ENCODE results near the gene CTIF. TPM values are rescaled to one million over a fixed set of nuclear protein-coding genes. Genes with fewer than 3 reads are reported as not detected.

CTIF gene
- polyA plus RNA-seq, 1 of the 3 experiments (the other 2 are of a cell fraction): 47.2 TPM

GRCh38 chr18:48576457-48576771 is 37.6 kb downstream of the CTIF start:
- Histone ChIP-seq H3K4me3 (ENCODE audit: low read depth in 2 of 2, low read length in 1 of 2) (no peak overlapping the region), H3K27me3 (ENCODE audit: insufficient read depth) (no peaks in the 10 kb centered on the region), H3K9me2 (no peaks in the 10 kb centered on the region), H3K36me3 (replicated peaks in 1 of 2; ENCODE audit: control insufficient read depth in 1 of 2, insufficient read depth in 2 of 2, low read length in 1 of 2) (peaks cover 0 to 25% of the 10 kb centered on the region in 2 experiments), H3K4me1 (ENCODE audit: control insufficient read depth in 1 of 2, insufficient read depth in 2 of 2, low read depth in 1 of 2, low read length in 1 of 2) (peaks cover 0 to 44% of the 10 kb centered on the region in 2 experiments; a peak in 1 of 4 replicates), H3K9ac (no peak overlapping the region), H4K20me1 (ENCODE audit: insufficient read depth) (peaks cover 70% of the 10 kb centered on the region), H3K27ac (ENCODE audit: low read depth in 2 of 2, low read length in 1 of 2) (peak overlapping the region in 1 of 2 experiments; percentile 81; a peak in 1 of 4 replicates), H2AFZ (ENCODE audit: low read depth) (no peak overlapping the region), H3F3A (replicated peaks; ENCODE audit: insufficient read depth) (no peaks in the 10 kb centered on the region), H3K79me2 (ENCODE audit: insufficient read depth) (peaks cover 100% of the 10 kb centered on the region), H3K9me3 (0 out of 2 replicates have a peak, but pooled peaks cover 7% of the 10 kb centered on the region), H3K4me2 (no peak overlapping the region)
- ChIA-PET CTCF (no interaction called here), POLR2A (no interaction called here)
- DNase-seq: no peak
- TF ChIP-seq FOSL2 (IDR thresholded peaks at IDR 0.05; ENCODE audit: borderline replicate concordance, low read depth) (no peak), FOXJ3 (CRISPR knock-in tag; IDR thresholded peaks at IDR 0.05) (no peak), EP300 (IDR thresholded peaks at IDR 0.05; ENCODE audit: borderline replicate concordance in 1 of 2, low read depth in 1 of 2, low read length in 1 of 2) (no peak), CTCF (IDR thresholded peaks at IDR 0.05) (no peak), SIN3A (IDR thresholded peaks at IDR 0.05; ENCODE audit: borderline replicate concordance, low read depth, low read length) (no peak), RXRA (IDR thresholded peaks at IDR 0.05; ENCODE audit: borderline replicate concordance, low read depth) (no peak), MEF2A (IDR thresholded peaks at IDR 0.05; ENCODE audit: borderline replicate concordance, low read depth) (no peak), USF2 (IDR thresholded peaks at IDR 0.05; ENCODE audit: borderline replicate concordance, low read depth, low read length) (no peak), RAD21 (IDR thresholded peaks at IDR 0.05; ENCODE audit: low read length) (no peak), PBX3 (IDR thresholded peaks at IDR 0.05) (no peak), TEAD4 (IDR thresholded peaks at IDR 0.05; ENCODE audit: borderline replicate concordance, insufficient read depth) (no peak), YY1 (IDR thresholded peaks at IDR 0.05; ENCODE audit: low read depth) (no peak)
- over 99% methylated on average over 9 of the region's 11 CpGs for WGBS (ENCODE audit: low lambda C conversion rate)

GRCh38 chr18:48577478-48578190 is 38.8 kb downstream of the CTIF start:
- WGBS (ENCODE audit: low lambda C conversion rate): 98% methylated on average over 5 of the region's 5 CpGs
- DNase-seq: no peak
- H3K36me3 ChIP-seq (replicated peaks in 1 of 2; ENCODE audit: control insufficient read depth in 1 of 2, insufficient read depth in 2 of 2, low read length in 1 of 2): peaks cover 0 to 25% of the 10 kb centered on the region in 2 experiments
- no peaks in the 10 kb centered on the region for H3K27me3 ChIP-seq (ENCODE audit: insufficient read depth)
- no peak overlapping the region for H3K4me3 ChIP-seq (ENCODE audit: low read depth in 2 of 2, low read length in 1 of 2)
- H3K4me2 ChIP-seq: no peak overlapping the region
- H4K20me1 ChIP-seq (ENCODE audit: insufficient read depth): peaks cover 67% of the 10 kb centered on the region
- H3K9me3 ChIP-seq: 0 out of 2 replicates have a peak, but pooled peaks cover 7% of the 10 kb centered on the region
- H3K9ac ChIP-seq: no peak overlapping the region
- CTCF ChIA-PET: no interaction called here
- peaks cover 0 to 48% of the 10 kb centered on the region in 2 experiments; a peak in 1 of 4 replicates for H3K4me1 ChIP-seq (ENCODE audit: control insufficient read depth in 1 of 2, insufficient read depth in 2 of 2, low read depth in 1 of 2, low read length in 1 of 2)
- H3F3A ChIP-seq (replicated peaks; ENCODE audit: insufficient read depth): no peaks in the 10 kb centered on the region
- H3K27ac ChIP-seq (ENCODE audit: low read depth in 2 of 2, low read length in 1 of 2): no peak overlapping the region
- H2AFZ ChIP-seq (ENCODE audit: low read depth): no peak overlapping the region
- POLR2A ChIA-PET: no interaction called here
- H3K9me2 ChIP-seq: no peaks in the 10 kb centered on the region
- H3K79me2 ChIP-seq (ENCODE audit: insufficient read depth): peaks cover 100% of the 10 kb centered on the region
- TF ChIP-seq TEAD4 (IDR thresholded peaks at IDR 0.05; ENCODE audit: borderline replicate concordance, insufficient read depth): no peak
- no peak for TF ChIP-seq ELF1 (IDR thresholded peaks at IDR 0.05)
- TF ChIP-seq FOXJ3 (CRISPR knock-in tag; IDR thresholded peaks at IDR 0.05): no peak
- TF ChIP-seq CHD2 (IDR thresholded peaks at IDR 0.05; ENCODE audit: low read length, partially characterized antibody): no peak
- TF ChIP-seq USF1 (IDR thresholded peaks at IDR 0.05; ENCODE audit: borderline replicate concordance, low read depth): no peak
- no peak for TF ChIP-seq RCOR1 (IDR thresholded peaks at IDR 0.05; ENCODE audit: low read length)
- TF ChIP-seq FOXM1 (IDR thresholded peaks at IDR 0.05; ENCODE audit: low read depth): no peak
- TF ChIP-seq PBX3 (IDR thresholded peaks at IDR 0.05): no peak
- no peak for TF ChIP-seq POLR2AphosphoS5 (IDR thresholded peaks at IDR 0.05; ENCODE audit: low read depth, low read length)
- TF ChIP-seq RXRA (IDR thresholded peaks at IDR 0.05; ENCODE audit: borderline replicate concordance, low read depth): no peak
- no peak for TF ChIP-seq NRF1 (IDR thresholded peaks at IDR 0.05; ENCODE audit: low read depth, low read length)
- TF ChIP-seq MEF2A (IDR thresholded peaks at IDR 0.05; ENCODE audit: borderline replicate concordance, low read depth): no peak
- no peak for TF ChIP-seq GABPA (IDR thresholded peaks at IDR 0.05; ENCODE audit: low read depth)
- no peak for TF ChIP-seq FOSL2 (IDR thresholded peaks at IDR 0.05; ENCODE audit: borderline replicate concordance, low read depth)

All from SK-N-SH (cell line).